ENCODE measurements around the gene TAGLN.

Gene TAGLN

DNA sequence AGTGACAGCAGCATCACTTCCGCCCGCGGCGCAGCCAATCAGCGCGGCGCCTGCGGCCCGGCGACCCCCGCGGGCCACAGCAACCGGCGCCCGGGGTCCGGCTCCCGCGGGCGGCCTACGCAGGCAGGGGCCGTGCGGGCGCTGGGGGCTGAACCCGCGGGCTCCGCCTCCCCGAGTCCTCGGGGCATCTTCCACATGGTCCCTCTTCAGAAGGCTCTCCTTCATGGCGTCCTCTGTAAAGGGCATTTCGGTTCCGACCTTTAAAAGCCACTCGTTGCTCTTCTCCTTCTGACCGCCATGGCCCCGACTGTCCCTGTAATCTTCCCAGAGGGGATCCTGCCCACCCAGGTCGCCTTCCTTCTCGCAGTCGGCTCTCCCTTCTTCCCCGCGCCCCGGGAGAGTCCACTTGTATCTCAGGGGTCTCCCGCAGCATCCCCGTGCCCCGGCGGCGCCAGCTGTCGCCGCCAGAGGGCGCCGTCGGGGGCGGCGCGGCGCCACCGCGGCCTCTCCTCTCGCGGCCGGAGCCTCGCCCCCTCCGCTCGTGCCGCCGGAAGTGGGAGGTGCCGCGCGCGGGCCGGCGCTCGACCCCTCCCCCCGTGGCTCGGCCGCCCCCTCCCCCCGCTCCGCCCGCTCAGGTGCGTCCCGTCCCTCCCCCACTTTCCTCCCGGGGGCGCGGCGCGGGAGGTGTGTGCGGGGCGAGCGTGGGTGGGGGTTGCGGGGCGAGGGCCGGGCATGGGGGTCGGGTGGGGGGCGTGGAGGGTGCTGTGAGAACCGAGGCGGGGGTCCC is 33.1 kb downstream of the TAGLN start, which contains the start of gene RNF214:
Gene RNF214 (plus strand): TSS at position 580 of the 787 bp plus-strand sequence. CDS start 1,602 bp downstream, outside the sequence.
- DNase-seq, result peak; percentile 66

DNA sequence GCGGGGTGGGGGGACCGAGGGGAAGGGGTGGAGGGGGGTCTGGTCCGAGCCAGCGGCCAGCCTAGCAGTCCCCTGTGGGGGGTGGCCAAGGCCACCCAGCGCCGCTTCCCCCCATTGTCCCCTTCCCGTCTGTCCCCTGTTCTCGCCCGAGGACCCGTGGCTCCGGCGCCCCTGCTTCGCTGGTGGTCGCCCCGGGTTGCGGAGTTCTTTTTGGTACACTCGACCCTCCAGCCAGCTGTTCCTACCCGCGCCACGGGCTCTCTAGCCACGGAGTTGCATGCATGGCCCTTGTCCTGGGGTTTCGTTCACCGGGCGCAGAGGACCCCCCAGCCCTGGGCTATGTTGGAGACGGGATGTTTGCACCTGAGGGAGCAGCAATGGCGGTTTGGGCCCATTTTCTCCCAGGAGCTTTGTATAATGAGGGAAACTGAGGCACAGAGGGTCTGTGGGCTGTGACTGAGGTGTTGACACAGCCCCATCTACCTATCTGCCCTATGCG is 33.8 kb downstream of the TAGLN start:
- no peak for DNase-seq

DNA sequence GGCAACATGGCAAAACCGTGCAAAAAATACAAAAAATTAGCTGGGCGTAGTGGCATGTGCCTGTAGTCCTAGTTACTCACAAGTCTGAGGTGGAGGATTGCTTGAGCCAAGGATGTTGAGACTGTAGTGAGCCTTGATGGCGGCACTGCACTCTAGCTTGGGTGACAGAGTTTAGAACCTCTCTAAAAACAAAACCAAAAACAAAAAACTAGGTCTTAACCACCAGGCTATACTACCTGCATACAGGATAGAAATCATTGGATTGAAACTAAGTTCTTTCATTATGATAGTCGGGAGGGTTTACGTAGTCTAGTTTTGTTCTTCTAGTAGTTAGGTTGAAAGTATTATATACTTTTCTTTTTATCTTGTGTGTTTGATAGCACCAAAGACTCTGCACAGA is 39.1 kb downstream of the TAGLN start:
- no peak for DNase-seq

DNA sequence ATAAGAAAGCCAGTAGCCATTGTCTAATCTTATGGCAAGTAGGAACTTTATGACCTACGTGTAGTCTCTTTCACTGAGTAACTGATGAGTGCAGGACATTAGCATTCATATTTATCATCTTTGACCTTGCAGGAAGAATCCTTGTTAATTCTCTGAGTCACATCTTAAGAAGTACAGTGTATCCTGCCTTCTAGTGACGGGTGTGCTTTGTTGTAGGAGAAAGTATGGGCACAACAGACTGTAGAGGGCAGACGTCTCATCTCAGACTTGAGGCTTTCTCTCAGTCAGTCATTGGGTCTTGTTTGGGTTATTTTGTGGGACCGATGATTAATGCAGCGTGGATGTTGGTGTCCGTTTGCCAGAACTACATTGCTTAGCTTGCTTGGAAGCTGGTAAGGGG is 40.1 kb downstream of the TAGLN start:
- DNase-seq, result no peak

DNA sequence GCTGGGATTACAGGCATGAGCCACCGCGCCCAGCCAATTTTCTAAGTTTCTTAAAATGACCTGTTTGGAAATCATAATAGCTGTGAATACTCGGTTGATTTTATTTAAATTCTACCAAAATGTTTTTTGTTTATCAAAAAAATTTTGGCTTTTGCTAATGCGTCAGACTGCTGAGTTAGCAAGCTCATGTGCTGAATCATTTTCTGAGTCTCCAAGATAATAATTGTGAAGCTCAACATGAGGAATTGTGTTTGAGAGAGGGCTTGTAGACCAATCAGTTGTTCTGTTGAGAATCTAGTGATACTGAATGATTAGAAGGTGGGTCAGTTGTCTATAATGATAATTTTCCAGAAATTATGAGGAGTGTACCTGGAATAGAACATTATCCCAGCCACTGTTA is 49.2 kb downstream of the TAGLN start:
- DNase-seq, result no peak

DNA sequence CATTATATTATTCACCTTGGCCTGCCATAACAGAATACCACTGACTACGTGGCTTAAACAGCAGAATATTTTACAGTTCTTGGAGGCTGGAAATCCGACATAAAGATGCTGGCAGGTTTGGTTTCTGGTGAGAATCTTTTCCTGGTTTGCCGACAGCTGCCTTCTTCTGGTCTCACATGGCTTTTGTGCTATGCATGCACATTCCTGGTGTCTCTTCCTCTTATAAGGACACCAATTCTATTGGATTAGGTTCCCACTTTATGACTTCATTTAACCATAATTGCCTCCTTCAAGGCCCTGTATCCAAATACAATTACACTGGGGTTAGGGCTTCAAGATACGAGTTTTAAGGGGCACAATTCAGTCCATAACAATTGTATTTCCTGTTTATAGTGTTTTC is 50.4 kb downstream of the TAGLN start:
- no peak for DNase-seq

DNA sequence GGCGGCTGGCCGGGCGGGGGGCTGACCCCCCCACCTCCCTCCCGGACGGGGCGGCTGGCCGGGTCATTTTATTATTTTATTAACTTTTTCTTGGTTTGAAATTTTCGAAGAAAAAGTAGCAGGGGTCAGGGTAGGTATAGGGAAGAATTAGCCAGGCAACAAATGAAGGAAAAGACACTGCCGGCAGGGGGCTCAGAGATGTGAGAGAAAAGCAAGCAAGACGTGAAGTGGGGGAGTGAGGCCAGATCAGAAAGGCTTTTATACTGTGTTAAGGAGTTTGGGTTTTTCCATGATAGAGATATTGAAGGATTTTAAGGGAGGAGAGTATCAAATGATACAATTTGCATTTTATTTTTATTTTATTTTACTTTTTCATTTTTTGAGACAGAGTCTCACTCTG is 52.3 kb downstream of the TAGLN start:
- no peak for DNase-seq

DNA sequence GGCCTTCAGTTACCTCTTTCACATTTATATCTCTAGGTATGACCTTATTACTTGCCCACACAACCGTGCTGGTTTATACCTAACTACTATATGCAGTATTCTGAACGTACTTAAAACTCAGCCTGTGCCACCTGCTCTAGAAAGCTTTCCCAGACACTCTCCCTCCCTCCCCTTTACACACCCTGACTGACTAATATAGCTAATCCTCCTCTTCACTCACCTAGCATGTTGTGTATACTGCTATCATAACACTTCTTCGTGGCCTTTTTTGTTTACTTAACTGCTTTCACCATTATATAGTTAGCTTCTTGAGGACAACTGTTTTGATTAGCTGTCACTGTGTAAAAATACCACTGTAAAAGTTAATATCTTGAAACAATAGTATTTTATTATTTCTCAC is 56.8 kb downstream of the TAGLN start:
- no peak for DNase-seq

DNA sequence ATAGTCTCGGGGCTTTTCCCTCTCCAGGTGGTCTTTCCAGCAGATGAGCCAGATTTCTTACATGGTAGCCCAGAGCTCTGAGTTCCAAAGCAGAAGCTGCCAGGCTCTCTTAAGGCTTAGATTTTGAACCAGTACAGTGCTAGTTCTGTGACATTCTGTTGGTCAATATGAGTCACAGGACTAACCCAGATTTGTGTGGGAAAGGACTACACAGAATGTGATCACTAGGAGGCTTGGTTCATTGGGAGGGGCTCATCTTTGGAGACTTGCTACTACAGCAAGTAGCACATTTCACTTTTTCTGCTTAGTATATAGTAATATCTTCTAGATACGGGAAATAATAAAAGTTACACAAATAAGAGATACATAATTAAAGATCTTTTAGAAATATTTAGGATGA is 57.4 kb downstream of the TAGLN start:
- no peak for DNase-seq

Data from NCI-H1105 treated with DMSO at 0.1 percent for 48 hours (cell line).